SK-N-SH (cell line): Measurements from ENCODE around the gene THEM5. TPM values are rescaled to one million over a fixed set of nuclear protein-coding genes. Genes with fewer than 3 reads are reported as not detected.
"Not testable (repeated sequence)": the region's sequence is repeated elsewhere in the genome, so short reads cannot be mapped to it uniquely, and the experiment has no call there.

Experiments
- CTCF ChIA-PET: fragments of 300-600, 350-600 bp; formaldehyde crosslinking; extraction: SDS; loops from one replicate; lab custom pipeline; 2021; lab: Yijun Ruan, JAX
- POLR2A ChIA-PET: fragments of 350-600 bp; sonication (Branson Sonifier 250); formaldehyde crosslinking; extraction: SDS; loops from one replicate; lab custom pipeline; 2020; ENCODE audit warnings: antibody characterized with exemption, inconsistent platforms; lab: Yijun Ruan, JAX
- DNase-seq: peaks from one replicate; pipeline ENCODE4 v3.0.0; 2012
- H2AFZ ChIP-seq: fragments of 200-600 bp; sonication (generic); 2 replicates; pipeline ENCODE4 v1.8.1; 2016; ENCODE audit warnings: antibody characterized with exemption, mild to moderate bottlenecking, low read depth
- H3F3A ChIP-seq: fragments of 200-600 bp; sonication (generic); replicated peaks from 2 replicates; pipeline ENCODE3; 2016; ENCODE audit warnings: antibody characterized with exemption, mild to moderate bottlenecking; ENCODE audit not compliant: insufficient read depth
- H3K27ac ChIP-seq, 2 experiments: fragments of 200-500 bp in 1 of 2; fragments of 200-600 bp in 1 of 2; sonication (Bioruptor generic) in 1 of 2; sonication (generic), shearing (Covaris generic) in 1 of 2; 2 replicates each; pipeline versions ENCODE4 v1.5.1 to v1.6.1; 2014 to 2016; ENCODE audit warnings: low read depth in 2 of 2, inconsistent platforms in 1 of 2, low read length in 1 of 2, mild to moderate bottlenecking in 1 of 2, mixed read lengths in 1 of 2
- H3K27me3 ChIP-seq: fragments of 200-600 bp; sonication (generic), shearing (Covaris generic); 2 replicates; pipeline ENCODE4 v1.6.1; 2016; ENCODE audit warnings: mixed run types; ENCODE audit not compliant: insufficient read depth
- H3K36me3 ChIP-seq, 2 experiments: fragments of 200-500 bp in 1 of 2; fragments of 200-600 bp in 1 of 2; sonication (Bioruptor generic) in 1 of 2; sonication (generic) in 1 of 2; replicated peaks in 1 of 2; 2 replicates each; pipeline versions ENCODE3 to v1.5.1; 2014 to 2016; ENCODE audit warnings: low read length in 1 of 2, mild to moderate bottlenecking in 1 of 2; ENCODE audit not compliant: insufficient read depth in 2 of 2, control insufficient read depth in 1 of 2
- H3K4me1 ChIP-seq, 2 experiments: fragments of 200-500 bp in 1 of 2; fragments of 200-600 bp in 1 of 2; sonication (Bioruptor generic) in 1 of 2; sonication (generic), shearing (Covaris generic) in 1 of 2; 2 replicates each; pipeline versions ENCODE4 v1.5.1 to v1.6.1; 2014 to 2016; ENCODE audit warnings: low read depth in 1 of 2, low read length in 1 of 2, mixed run types in 1 of 2; ENCODE audit not compliant: insufficient read depth in 2 of 2, control insufficient read depth in 1 of 2
- H3K4me2 ChIP-seq: fragments of 200-600 bp; sonication (generic), shearing (Covaris generic); 2 replicates; pipeline ENCODE4 v1.6.1; 2017; ENCODE audit warnings: mixed run types
- H3K4me3 ChIP-seq, 2 experiments: fragments of 200-500 bp in 1 of 2; fragments of 200-600 bp in 1 of 2; sonication (Bioruptor generic) in 1 of 2; sonication (generic), shearing (Covaris generic) in 1 of 2; 2 replicates each; pipeline versions ENCODE4 v1.5.1 to v1.8.1; 2014 to 2016; ENCODE audit warnings: low read depth in 2 of 2, inconsistent platforms in 1 of 2, low read length in 1 of 2, mild to moderate bottlenecking in 1 of 2, mixed read lengths in 1 of 2, moderate library complexity in 1 of 2
- H3K79me2 ChIP-seq: fragments of 200-600 bp; sonication (generic); 2 replicates; pipeline ENCODE4 v1.8.1; 2017; ENCODE audit warnings: mild to moderate bottlenecking; ENCODE audit not compliant: insufficient read depth
- H3K9ac ChIP-seq: fragments of 200-600 bp; sonication (generic); 2 replicates; pipeline ENCODE4 v1.6.1; 2017; ENCODE audit warnings: mixed run types
- H3K9me2 ChIP-seq: fragments of 200-600 bp; sonication (generic); 2 replicates; pipeline ENCODE4 v1.6.1; 2017; ENCODE audit warnings: mixed run types
- H3K9me3 ChIP-seq: fragments of 200-600 bp; sonication (generic); 2 replicates; pipeline ENCODE4 v1.6.1; 2017; ENCODE audit warnings: mixed run types, mild to moderate bottlenecking, moderate library complexity
- H4K20me1 ChIP-seq: fragments of 200-600 bp; sonication (generic); 2 replicates; pipeline ENCODE4 v1.6.1; 2017; ENCODE audit warnings: mild to moderate bottlenecking, mixed run types; ENCODE audit not compliant: insufficient read depth
- EP300 ChIP-seq, 2 experiments: IDR thresholded peaks; 2 replicates each; pipeline versions ENCODE4 v1.4.0 to v1.6.1; 2012; ENCODE audit warnings: borderline replicate concordance in 1 of 2, low read depth in 1 of 2, low read length in 1 of 2
- NRF1 ChIP-seq: IDR thresholded peaks from 2 replicates; pipeline ENCODE4 v1.6.1; 2012; ENCODE audit warnings: low read depth, mild to moderate bottlenecking, low read length
- RCOR1 ChIP-seq: fragments of 150-350 bp; IDR thresholded peaks from 2 replicates; pipeline ENCODE4 v1.6.1; 2017; ENCODE audit warnings: antibody characterized with exemption, low read length
- SMC3 ChIP-seq: IDR thresholded peaks from 2 replicates; pipeline ENCODE4 v1.6.1; 2012; ENCODE audit warnings: low read depth, low read length, improper control_type of control experiment
- TCF12 ChIP-seq: IDR thresholded peaks from 2 replicates; pipeline ENCODE4 v1.4.0; 2012
- WGBS: methylation state at CpG from one replicate; pipeline ENCODE4 v1.1.6; 2017; ENCODE audit warnings: low lambda C conversion rate; 5-methylcytosine and 5-hydroxymethylcytosine counted together
- polyA plus RNA-seq, 3 experiments: library from polyadenylated mRNA; depleted of rRNA; stranded (reverse); fragments of >200 nt; gene quantifications; 2 replicates each; pipeline ENCODE4 v1.2.3, GENCODE V29; 2012
- TF ChIP-seq, protein P1 (sequence below): IDR thresholded peaks from 2 replicates; pipeline ENCODE4; 2012
- TF ChIP-seq, protein P2 (sequence below): fragments of 150-350 bp; IDR thresholded peaks from 2 replicates; pipeline ENCODE4 v1.6.1; 2017; ENCODE audit warnings: antibody characterized with exemption, low read length, low read depth, borderline replicate concordance

The THEM5 gene
- polyA plus RNA-seq, 1 of the 3 experiments (the other 2 are of a cell fraction): not detected

DNA sequence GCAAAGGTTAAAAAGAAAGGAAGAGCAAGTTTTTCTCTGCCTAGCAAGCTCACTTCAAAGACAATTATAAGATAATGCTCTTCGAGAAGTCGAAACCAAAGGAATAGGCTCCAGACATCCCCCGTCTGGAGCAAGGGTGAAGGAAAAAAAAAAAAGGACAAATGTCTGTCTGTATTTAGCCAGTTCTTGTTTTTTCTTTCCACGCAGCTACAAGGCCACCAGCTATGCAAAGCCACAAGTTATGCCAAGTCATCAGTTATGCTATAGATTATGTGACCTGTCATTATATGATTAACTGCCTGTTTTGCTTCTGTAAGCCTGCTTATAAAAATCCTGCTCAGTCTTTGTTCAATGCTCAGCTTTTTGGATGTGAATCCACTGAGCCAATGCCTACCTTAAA lies 2.4 kb upstream of the THEM5 start:
- no peak for DNase-seq
- H4K20me1 ChIP-seq: no peaks in the 10 kb centered on the region
- 69% methylated on average over 4 of the region's 4 CpGs for WGBS
- H3K4me2 ChIP-seq: no peak overlapping the region
- POLR2A ChIA-PET: no interaction called here
- H3K9me3 ChIP-seq: no peaks in the 10 kb centered on the region
- peaks cover 0 to 9% of the 10 kb centered on the region in 2 experiments; a peak in 1 of 4 replicates for H3K4me1 ChIP-seq
- TF ChIP-seq, protein P1, sequence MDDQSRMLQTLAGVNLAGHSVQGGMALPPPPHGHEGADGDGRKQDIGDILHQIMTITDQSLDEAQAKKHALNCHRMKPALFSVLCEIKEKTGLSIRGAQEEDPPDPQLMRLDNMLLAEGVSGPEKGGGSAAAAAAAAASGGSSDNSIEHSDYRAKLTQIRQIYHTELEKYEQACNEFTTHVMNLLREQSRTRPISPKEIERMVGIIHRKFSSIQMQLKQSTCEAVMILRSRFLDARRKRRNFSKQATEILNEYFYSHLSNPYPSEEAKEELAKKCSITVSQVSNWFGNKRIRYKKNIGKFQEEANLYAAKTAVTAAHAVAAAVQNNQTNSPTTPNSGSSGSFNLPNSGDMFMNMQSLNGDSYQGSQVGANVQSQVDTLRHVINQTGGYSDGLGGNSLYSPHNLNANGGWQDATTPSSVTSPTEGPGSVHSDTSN: no peak
- TF ChIP-seq EP300 (IDR thresholded peaks at IDR 0.05; ENCODE audit: borderline replicate concordance in 1 of 2, low read depth in 1 of 2, low read length in 1 of 2) (no peak), TCF12 (no peak), RCOR1 (no peak), NRF1 (no peak)
- TF ChIP-seq, protein P2, sequence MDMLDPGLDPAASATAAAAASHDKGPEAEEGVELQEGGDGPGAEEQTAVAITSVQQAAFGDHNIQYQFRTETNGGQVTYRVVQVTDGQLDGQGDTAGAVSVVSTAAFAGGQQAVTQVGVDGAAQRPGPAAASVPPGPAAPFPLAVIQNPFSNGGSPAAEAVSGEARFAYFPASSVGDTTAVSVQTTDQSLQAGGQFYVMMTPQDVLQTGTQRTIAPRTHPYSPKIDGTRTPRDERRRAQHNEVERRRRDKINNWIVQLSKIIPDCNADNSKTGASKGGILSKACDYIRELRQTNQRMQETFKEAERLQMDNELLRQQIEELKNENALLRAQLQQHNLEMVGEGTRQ: no peak
- H2AFZ ChIP-seq: no peak overlapping the region
- no peak overlapping the region for H3K27ac ChIP-seq
- H3K36me3 ChIP-seq: no peaks in the 10 kb centered on the region
- H3K79me2 ChIP-seq: no peaks in the 10 kb centered on the region
- CTCF ChIA-PET: no interaction called here
- H3K27me3 ChIP-seq: no peaks in the 10 kb centered on the region; the same call in 1 of the 2 replicates
- H3K4me3 ChIP-seq: no peak overlapping the region
- no peaks in the 10 kb centered on the region for H3F3A ChIP-seq
- H3K9me2 ChIP-seq: no peaks in the 10 kb centered on the region
- no peak overlapping the region for H3K9ac ChIP-seq

DNA sequence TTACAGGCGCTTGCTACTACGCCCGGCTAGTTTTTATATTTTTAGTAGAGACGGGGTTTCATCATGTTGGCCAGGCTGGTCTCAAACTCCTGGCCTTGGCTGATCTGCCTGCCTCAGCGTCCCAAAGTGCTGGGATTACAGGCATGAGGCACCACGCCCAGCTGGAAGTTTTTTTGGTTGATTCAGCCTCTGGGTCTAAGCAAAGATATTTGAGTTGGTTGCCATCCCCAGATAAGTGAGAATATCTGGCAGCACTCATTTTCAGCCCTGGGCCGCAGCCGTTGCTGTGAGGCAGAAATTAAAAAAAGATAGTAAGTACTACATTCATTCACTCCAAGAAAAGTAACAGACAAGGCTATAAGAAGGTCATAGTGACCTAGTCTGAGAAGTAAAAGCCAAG lies 2.0 kb upstream of the THEM5 start:
- H3K79me2 ChIP-seq, H3K27me3 ChIP-seq, H3F3A ChIP-seq, DNase-seq, H3K36me3 ChIP-seq, CTCF ChIA-PET, H3K9ac ChIP-seq, H3K27ac ChIP-seq, H2AFZ ChIP-seq, H3K9me2 ChIP-seq, H3K9me3 ChIP-seq, H4K20me1 ChIP-seq, H3K4me3 ChIP-seq, H3K4me2 ChIP-seq: not testable (repeated sequence)
- POLR2A ChIA-PET: interaction anchor here (0.7 kb wide), 1 partner anchor 15 kb away, joined by 3 read pairs; no protein-coding TSS in a partner anchor
- peaks cover 0 to 13% of the 10 kb centered on the region in 2 experiments; a peak in 1 of 4 replicates for H3K4me1 ChIP-seq
- WGBS: 76% methylated on average over 8 of the region's 8 CpGs

DNA sequence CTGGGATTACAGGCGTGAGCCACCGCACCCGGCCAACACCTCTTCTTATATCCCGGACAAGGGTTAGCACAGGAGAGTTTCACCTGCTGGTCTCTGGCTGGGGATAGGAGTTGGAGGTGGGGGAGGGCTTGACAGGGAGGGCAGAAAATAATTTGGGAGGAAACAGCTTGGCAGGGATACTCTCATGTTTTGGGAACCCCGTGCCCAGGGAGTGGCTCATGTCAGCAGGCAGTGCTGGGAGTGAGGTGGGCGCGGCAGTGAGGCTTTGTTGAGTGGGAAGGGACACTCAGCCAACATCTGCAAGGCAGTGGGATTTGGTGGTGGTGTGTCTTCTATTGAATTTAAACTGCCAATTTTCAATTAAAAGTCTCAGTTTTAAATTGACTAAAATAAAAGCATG lies 1.1 kb upstream of the THEM5 start:
- no peak for DNase-seq
- H3K27ac ChIP-seq: no peak overlapping the region
- H3F3A ChIP-seq: no peaks in the 10 kb centered on the region
- ChIA-PET CTCF (no interaction called here), POLR2A (no interaction called here)
- peaks cover 5% of the 10 kb centered on the region; the same call in 1 of the 2 replicates for H3K27me3 ChIP-seq
- no peaks in the 10 kb centered on the region for H3K36me3 ChIP-seq
- peaks cover 0 to 22% of the 10 kb centered on the region in 2 experiments; a peak in 1 of 4 replicates for H3K4me1 ChIP-seq
- no peak overlapping the region for H3K9ac ChIP-seq
- 86% methylated on average over 7 of the region's 7 CpGs for WGBS
- no peak overlapping the region for H3K4me2 ChIP-seq
- no peaks in the 10 kb centered on the region for H4K20me1 ChIP-seq
- H3K79me2 ChIP-seq: no peaks in the 10 kb centered on the region
- H3K9me2 ChIP-seq: no peaks in the 10 kb centered on the region
- TF ChIP-seq SMC3: no peak
- no peak for TF ChIP-seq TCF12
- no peaks in the 10 kb centered on the region for H3K9me3 ChIP-seq
- no peak overlapping the region for H2AFZ ChIP-seq
- no peak overlapping the region for H3K4me3 ChIP-seq
